GM23338 (cell line): ENCODE data around the gene TPCN2. TPM values are rescaled to one million over a fixed set of nuclear protein-coding genes. Genes with fewer than 3 reads are reported as not detected.

Source experiments
- ATAC-seq: fragments of 200-7000 bp; cut with Tn5 transposase; 3 replicates; pipeline ENCODE4 v1.9.1; 2020
- DNase-seq: peaks from one replicate; pipeline ENCODE4 v3.0.0-alpha.2; 2015; ENCODE audit warnings: low spot score
- H2AFZ ChIP-seq: fragments of 200-600 bp; sonication (generic); 2 replicates; pipeline ENCODE4 v1.8.0; 2016; ENCODE audit warnings: antibody characterized with exemption, mild to moderate bottlenecking, moderate library complexity
- H3F3A ChIP-seq: fragments of 200-600 bp; sonication (generic); replicated peaks from 2 replicates; pipeline ENCODE4 v1.8.0; 2017; ENCODE audit warnings: antibody characterized with exemption, mixed run types, low read depth
- H3K27ac ChIP-seq: fragments of 200-600 bp; sonication (generic); 2 replicates; pipeline ENCODE4 v1.6.1; 2016; ENCODE audit warnings: low read depth
- H3K27me3 ChIP-seq: fragments of 200-600 bp; sonication (generic); 2 replicates; pipeline ENCODE4 v1.8.0; 2016; ENCODE audit warnings: mild to moderate bottlenecking, mixed run types, moderate library complexity; ENCODE audit not compliant: insufficient read depth
- H3K36me3 ChIP-seq: fragments of 200-600 bp; sonication (generic); 2 replicates; pipeline ENCODE4 v1.8.0; 2016; ENCODE audit warnings: mild to moderate bottlenecking; ENCODE audit not compliant: insufficient read depth
- H3K4me1 ChIP-seq: fragments of 200-600 bp; sonication (generic); 2 replicates; pipeline ENCODE4 v1.8.0; 2016; ENCODE audit warnings: mild to moderate bottlenecking, moderate library complexity; ENCODE audit not compliant: insufficient read depth
- H3K4me2 ChIP-seq: fragments of 200-600 bp; sonication (generic); 2 replicates; pipeline ENCODE4 v1.7.1; 2017; ENCODE audit warnings: mixed run types
- H3K4me3 ChIP-seq: fragments of 200-600 bp; sonication (generic); 2 replicates; pipeline ENCODE4 v1.6.1; 2016; ENCODE audit warnings: mixed run types
- H3K79me2 ChIP-seq: fragments of 200-600 bp; sonication (generic); replicated peaks from 2 replicates; pipeline ENCODE4 v1.8.0; 2017; ENCODE audit warnings: mild to moderate bottlenecking; ENCODE audit not compliant: insufficient read depth
- H3K9me2 ChIP-seq: fragments of 200-600 bp; sonication (generic); 2 replicates; pipeline ENCODE4 v1.8.0; 2017; ENCODE audit not compliant: insufficient read depth
- H4K20me1 ChIP-seq: fragments of 200-600 bp; sonication (generic); replicated peaks from 2 replicates; pipeline ENCODE4 v1.8.0; 2017; ENCODE audit warnings: mild to moderate bottlenecking; ENCODE audit not compliant: insufficient read depth
- H3K27ac Mint-ChIP-seq: 2 replicates; pipeline ENCODE4 v1.8.0; 2020; ENCODE audit warnings: inconsistent platforms, mild to moderate bottlenecking, moderate library complexity, mixed read lengths
- H3K27me3 Mint-ChIP-seq: 3 replicates; pipeline ENCODE4 v1.8.0; 2022; ENCODE audit warnings: low read depth, mild to moderate bottlenecking, moderate library complexity, mixed read lengths, inconsistent platforms; ENCODE audit not compliant: insufficient read depth, poor library complexity
- H3K36me3 Mint-ChIP-seq: 3 replicates; pipeline ENCODE4 v1.8.0; 2021; ENCODE audit warnings: low read depth, mild to moderate bottlenecking, inconsistent platforms, moderate library complexity, mixed read lengths
- H3K4me1 Mint-ChIP-seq: 3 replicates; pipeline ENCODE4 v1.8.0; 2020; ENCODE audit warnings: mild to moderate bottlenecking, inconsistent platforms, mixed read lengths
- H3K4me3 Mint-ChIP-seq: 3 replicates; pipeline ENCODE4 v1.8.0; 2021; ENCODE audit warnings: moderate library complexity, mild to moderate bottlenecking, inconsistent platforms, mixed read lengths
- H3K9me3 Mint-ChIP-seq: 3 replicates; pipeline ENCODE4 v1.8.0; 2020; ENCODE audit warnings: moderate library complexity, mild to moderate bottlenecking, inconsistent platforms, mixed read lengths
- POLR2AphosphoS5 ChIP-seq: IDR thresholded peaks from 2 replicates; pipeline ENCODE4 v1.6.1; 2016; ENCODE audit warnings: antibody characterized with exemption, low read depth
- polyA plus RNA-seq: library from polyadenylated mRNA; unstranded; fragments of >200 nt; fragmentation: Nextera tagmentation; extraction: Ambion mirVana; gene quantifications from 2 replicates; pipeline ENCODE4 v1.2.1, GENCODE V29; 2016
- total RNA-seq: library from RNA; depleted of rRNA; stranded (reverse); fragments of >200 nt; shearing (Covaris generic); gene quantifications from 2 replicates; pipeline ENCODE4 v1.2.3, GENCODE V29; 2014
- TF ChIP-seq, protein P1 (sequence below): fragments of 250-450 bp; sonication (Bioruptor Pico); IDR thresholded peaks from 2 replicates; pipeline ENCODE4 v1.5.0; 2020; ENCODE audit warnings: mild to moderate bottlenecking, moderate library complexity

TPCN2 gene
- total and polyA plus RNA-seq, 2 experiments from 2014 or later = 5.8 to 14.7 TPM

DNA sequence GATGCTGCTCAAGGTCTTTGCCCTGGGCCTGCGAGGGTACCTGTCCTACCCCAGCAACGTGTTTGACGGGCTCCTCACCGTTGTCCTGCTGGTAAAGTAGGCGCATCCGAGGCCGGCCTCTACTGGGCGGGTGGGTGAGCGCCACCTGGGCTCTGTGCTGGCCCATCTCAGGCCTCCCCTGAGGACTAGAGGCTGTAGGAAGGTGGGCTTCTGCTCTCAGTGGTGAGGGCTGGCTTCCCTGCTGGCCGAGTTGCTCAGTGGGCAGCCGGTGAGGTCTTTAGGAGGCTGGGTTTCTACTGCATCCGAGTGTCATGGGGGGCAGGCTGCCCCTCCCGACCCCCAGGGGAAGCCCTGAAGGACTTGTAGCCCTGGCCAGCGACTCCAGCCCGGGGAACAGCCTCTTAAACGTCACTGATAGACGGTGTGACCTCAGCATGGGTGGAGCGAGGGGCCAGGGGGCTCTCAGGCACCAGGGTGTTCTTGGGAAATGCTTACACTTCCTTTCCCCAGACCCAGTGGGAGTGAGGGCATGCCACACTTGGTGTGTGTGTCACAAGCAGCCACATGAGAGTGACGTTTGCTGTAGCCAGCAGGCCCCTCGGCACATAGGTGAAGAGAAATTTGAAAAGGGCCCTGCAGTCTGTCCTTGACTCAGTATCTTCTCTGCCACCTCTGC lies 30.3 kb downstream of the TPCN2 start (continued):
- TF ChIP-seq, protein P1, sequence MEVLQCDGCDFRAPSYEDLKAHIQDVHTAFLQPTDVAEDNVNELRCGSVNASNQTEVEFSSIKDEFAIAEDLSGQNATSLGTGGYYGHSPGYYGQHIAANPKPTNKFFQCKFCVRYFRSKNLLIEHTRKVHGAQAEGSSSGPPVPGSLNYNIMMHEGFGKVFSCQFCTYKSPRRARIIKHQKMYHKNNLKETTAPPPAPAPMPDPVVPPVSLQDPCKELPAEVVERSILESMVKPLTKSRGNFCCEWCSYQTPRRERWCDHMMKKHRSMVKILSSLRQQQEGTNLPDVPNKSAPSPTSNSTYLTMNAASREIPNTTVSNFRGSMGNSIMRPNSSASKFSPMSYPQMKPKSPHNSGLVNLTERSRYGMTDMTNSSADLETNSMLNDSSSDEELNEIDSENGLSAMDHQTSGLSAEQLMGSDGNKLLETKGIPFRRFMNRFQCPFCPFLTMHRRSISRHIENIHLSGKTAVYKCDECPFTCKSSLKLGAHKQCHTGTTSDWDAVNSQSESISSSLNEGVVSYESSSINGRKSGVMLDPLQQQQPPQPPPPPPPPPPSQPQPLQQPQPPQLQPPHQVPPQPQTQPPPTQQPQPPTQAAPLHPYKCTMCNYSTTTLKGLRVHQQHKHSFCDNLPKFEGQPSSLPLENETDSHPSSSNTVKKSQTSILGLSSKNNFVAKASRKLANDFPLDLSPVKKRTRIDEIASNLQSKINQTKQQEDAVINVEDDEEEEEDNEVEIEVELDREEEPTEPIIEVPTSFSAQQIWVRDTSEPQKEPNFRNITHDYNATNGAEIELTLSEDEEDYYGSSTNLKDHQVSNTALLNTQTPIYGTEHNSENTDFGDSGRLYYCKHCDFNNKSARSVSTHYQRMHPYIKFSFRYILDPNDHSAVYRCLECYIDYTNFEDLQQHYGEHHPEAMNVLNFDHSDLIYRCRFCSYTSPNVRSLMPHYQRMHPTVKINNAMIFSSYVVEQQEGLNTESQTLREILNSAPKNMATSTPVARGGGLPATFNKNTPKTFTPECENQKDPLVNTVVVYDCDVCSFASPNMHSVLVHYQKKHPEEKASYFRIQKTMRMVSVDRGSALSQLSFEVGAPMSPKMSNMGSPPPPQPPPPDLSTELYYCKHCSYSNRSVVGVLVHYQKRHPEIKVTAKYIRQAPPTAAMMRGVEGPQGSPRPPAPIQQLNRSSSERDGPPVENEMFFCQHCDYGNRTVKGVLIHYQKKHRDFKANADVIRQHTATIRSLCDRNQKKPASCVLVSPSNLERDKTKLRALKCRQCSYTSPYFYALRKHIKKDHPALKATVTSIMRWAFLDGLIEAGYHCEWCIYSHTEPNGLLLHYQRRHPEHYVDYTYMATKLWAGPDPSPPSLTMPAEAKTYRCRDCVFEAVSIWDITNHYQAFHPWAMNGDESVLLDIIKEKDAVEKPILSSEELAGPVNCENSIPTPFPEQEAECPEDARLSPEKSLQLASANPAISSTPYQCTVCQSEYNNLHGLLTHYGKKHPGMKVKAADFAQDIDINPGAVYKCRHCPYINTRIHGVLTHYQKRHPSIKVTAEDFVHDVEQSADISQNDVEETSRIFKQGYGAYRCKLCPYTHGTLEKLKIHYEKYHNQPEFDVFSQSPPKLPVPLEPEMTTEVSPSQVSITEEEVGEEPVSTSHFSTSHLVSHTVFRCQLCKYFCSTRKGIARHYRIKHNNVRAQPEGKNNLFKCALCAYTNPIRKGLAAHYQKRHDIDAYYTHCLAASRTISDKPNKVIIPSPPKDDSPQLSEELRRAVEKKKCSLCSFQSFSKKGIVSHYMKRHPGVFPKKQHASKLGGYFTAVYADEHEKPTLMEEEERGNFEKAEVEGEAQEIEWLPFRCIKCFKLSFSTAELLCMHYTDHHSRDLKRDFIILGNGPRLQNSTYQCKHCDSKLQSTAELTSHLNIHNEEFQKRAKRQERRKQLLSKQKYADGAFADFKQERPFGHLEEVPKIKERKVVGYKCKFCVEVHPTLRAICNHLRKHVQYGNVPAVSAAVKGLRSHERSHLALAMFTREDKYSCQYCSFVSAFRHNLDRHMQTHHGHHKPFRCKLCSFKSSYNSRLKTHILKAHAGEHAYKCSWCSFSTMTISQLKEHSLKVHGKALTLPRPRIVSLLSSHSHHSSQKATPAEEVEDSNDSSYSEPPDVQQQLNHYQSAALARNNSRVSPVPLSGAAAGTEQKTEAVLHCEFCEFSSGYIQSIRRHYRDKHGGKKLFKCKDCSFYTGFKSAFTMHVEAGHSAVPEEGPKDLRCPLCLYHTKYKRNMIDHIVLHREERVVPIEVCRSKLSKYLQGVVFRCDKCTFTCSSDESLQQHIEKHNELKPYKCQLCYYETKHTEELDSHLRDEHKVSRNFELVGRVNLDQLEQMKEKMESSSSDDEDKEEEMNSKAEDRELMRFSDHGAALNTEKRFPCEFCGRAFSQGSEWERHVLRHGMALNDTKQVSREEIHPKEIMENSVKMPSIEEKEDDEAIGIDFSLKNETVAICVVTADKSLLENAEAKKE (CRISPR knock-in tag) = no peak

DNA sequence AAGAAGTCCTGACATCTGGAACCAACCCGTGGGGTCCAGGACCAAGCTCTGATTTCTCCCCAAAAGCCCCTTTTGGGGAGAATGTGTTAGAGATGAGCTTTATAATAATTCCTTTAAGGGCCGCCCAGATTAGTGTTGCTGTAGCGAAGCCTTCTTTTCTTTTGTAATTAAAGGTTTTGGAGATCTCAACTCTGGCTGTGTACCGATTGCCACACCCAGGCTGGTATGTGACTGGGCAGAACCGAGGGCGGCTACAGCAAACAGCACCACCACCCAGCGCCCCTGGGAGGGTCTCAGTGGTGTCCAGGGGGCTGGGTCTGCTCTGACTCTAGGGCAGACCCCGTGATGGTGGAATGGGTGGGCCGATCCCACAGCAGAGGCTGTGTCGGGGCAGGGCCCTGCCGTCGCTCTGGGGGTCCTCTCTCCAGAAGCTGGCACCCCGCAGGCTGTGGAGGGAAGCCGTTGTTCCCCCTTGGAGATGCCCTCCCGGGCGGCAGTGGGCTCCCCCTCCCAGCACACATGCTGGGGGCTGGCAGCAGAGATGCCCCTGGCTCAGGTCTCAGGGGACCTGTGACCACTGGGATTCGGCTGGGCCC lies 31.0 kb downstream of the TPCN2 start:
- H3K9me3 Mint-ChIP-seq = no peaks in the 10 kb centered on the region
- Histone ChIP-seq H2AFZ (no peak overlapping the region), H3K4me3 (no peak overlapping the region), H4K20me1 (peaks cover 7% of the 10 kb centered on the region; the same call in 1 of the 2 replicates), H3K36me3 (no peaks in the 10 kb centered on the region; the same call in 1 of the 2 replicates), H3K4me1 (no peaks in the 10 kb centered on the region), H3K79me2 (no peaks in the 10 kb centered on the region), H3K27ac (no peak overlapping the region), H3K9me2 (no peaks in the 10 kb centered on the region), H3K27me3 (no peaks in the 10 kb centered on the region), H3F3A (0 out of 2 replicates have a peak, but pooled peaks cover 4% of the 10 kb centered on the region), H3K4me2 (no peak overlapping the region)
- ATAC-seq (no peak), DNase-seq (no peak)
- H3K36me3 Mint-ChIP-seq = peaks cover 16% of the 10 kb centered on the region
- H3K4me1 Mint-ChIP-seq = peaks cover 2% of the 10 kb centered on the region; the same call in 1 of the 3 replicates
- H3K27me3 Mint-ChIP-seq = peaks cover 10% of the 10 kb centered on the region
- no peak overlapping the region for H3K27ac Mint-ChIP-seq
- H3K4me3 Mint-ChIP-seq = no peak overlapping the region
- no peak for TF ChIP-seq POLR2AphosphoS5
- TF ChIP-seq, protein P1 (CRISPR knock-in tag) = no peak
